HG03520 (cell line): ENCODE data around the gene CYB561.

Experiments used
- ATAC-seq: cut with Tn5 transposase; IDR thresholded peaks from one replicate; pipeline ENCODE4 v1.9.1; 2021; ENCODE audit warnings: mild to moderate bottlenecking, moderate library complexity; ENCODE audit not compliant: unreplicated experiment

The CYB561 gene

GRCh38 chr17:63418540-63418939 is 27.6 kb downstream of the CYB561 start:
- ATAC-seq = no peak

GRCh38 chr17:63414222-63414621 is 31.9 kb downstream of the CYB561 start:
- ATAC-seq = no peak

GRCh38 chr17:63413128-63413527 is 33.0 kb downstream of the CYB561 start:
- ATAC-seq = no peak

- no peak for ATAC-seq
Observed at GRCh38 chr17:63412234-63412633, 33.9 kb downstream of the CYB561 start.

- ATAC-seq = no peak
Observed at GRCh38 chr17:63407741-63408330, 38.3 kb downstream of the CYB561 start.

- peak; percentile 85 for ATAC-seq
Observed at GRCh38 chr17:63406689-63407330, 39.3 kb downstream of the CYB561 start.

- no peak for ATAC-seq
Observed at GRCh38 chr17:63405741-63406261, 40.3 kb downstream of the CYB561 start.

GRCh38 chr17:63405020-63405419 is 41.1 kb downstream of the CYB561 start:
- ATAC-seq = no peak

- no peak for ATAC-seq
Observed at GRCh38 chr17:63402431-63403212, 43.5 kb downstream of the CYB561 start.

- ATAC-seq = no peak
Observed at GRCh38 chr17:63399856-63400255, 46.2 kb downstream of the CYB561 start.

- no peak for ATAC-seq
Observed at GRCh38 chr17:63399316-63399715, 46.8 kb downstream of the CYB561 start.

- ATAC-seq = no peak
Observed at GRCh38 chr17:63398680-63399079, 47.4 kb downstream of the CYB561 start.

- ATAC-seq = no peak
Observed at GRCh38 chr17:63395075-63395805, 50.9 kb downstream of the CYB561 start.

GRCh38 chr17:63390090-63390489 is 56.0 kb downstream of the CYB561 start:
- ATAC-seq = no peak

GRCh38 chr17:63387656-63388340 is 58.3 kb downstream of the CYB561 start:
- no peak for ATAC-seq

- no peak for ATAC-seq
Observed at GRCh38 chr17:63382826-63383225, 63.3 kb downstream of the CYB561 start.
